Measurements from ENCODE around the gene SMG6.
A peak's percentile ranks its signal among the peaks of the same experiment; 100 is the strongest.

SMG6 gene

DNA sequence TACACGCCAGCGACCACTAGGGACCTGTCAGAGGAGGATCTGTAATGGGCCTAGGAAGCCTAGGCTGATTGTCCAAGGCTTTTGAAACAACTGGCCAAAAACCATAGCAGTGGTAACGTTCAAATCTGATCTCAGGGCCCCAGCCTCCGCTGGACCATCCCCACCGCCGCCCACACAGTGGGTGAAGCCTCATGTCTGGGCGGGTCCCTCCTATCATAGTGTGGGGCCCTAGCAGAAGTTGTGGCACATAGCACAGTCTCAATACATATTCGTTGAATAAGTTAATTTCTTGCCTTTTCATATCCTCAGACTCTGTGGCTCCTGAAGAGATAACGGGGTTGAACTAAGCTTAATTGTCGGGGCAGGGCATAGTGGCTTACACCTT lies 272.8 kb downstream of the SMG6 start:
- no peaks in the 10 kb centered on the region for H3K9me3 ChIP-seq (ENCODE audit: low read length)
- no peak for TF ChIP-seq EZH2 (IDR thresholded peaks at IDR 0.05; ENCODE audit: borderline replicate concordance, low read length)
- TF ChIP-seq, protein P1, sequence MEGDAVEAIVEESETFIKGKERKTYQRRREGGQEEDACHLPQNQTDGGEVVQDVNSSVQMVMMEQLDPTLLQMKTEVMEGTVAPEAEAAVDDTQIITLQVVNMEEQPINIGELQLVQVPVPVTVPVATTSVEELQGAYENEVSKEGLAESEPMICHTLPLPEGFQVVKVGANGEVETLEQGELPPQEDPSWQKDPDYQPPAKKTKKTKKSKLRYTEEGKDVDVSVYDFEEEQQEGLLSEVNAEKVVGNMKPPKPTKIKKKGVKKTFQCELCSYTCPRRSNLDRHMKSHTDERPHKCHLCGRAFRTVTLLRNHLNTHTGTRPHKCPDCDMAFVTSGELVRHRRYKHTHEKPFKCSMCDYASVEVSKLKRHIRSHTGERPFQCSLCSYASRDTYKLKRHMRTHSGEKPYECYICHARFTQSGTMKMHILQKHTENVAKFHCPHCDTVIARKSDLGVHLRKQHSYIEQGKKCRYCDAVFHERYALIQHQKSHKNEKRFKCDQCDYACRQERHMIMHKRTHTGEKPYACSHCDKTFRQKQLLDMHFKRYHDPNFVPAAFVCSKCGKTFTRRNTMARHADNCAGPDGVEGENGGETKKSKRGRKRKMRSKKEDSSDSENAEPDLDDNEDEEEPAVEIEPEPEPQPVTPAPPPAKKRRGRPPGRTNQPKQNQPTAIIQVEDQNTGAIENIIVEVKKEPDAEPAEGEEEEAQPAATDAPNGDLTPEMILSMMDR (IDR thresholded peaks at IDR 0.05; ENCODE audit: low read length) = peak; percentile 69
- H3K9ac ChIP-seq (ENCODE audit: low read length) = peak overlapping the region; percentile 77
- no peaks in the 10 kb centered on the region for H3F3A ChIP-seq (ENCODE audit: insufficient read depth, low read length)
- peak overlapping the region; percentile 12 for H3K27ac ChIP-seq (ENCODE audit: low read depth, low read length, poor library complexity, severe bottlenecking)
- H4K20me1 ChIP-seq (ENCODE audit: insufficient read depth, low read length) = no peaks in the 10 kb centered on the region
- H2AFZ ChIP-seq (ENCODE audit: low read length) = no peak overlapping the region
- peaks cover 16% of the 10 kb centered on the region for H3K4me1 ChIP-seq (ENCODE audit: insufficient read depth, low read length, severe bottlenecking)
- H3K9me2 ChIP-seq (ENCODE audit: low read depth, low read length) = no peaks in the 10 kb centered on the region
- peaks cover 5% of the 10 kb centered on the region; the same call in 1 of the 2 replicates for H3K27me3 ChIP-seq (ENCODE audit: insufficient read depth, low read length)
- no peaks in the 10 kb centered on the region for H3K79me2 ChIP-seq (ENCODE audit: insufficient read depth, low read length)
- peaks cover 2% of the 10 kb centered on the region; the same call in 1 of the 2 replicates for H3K36me3 ChIP-seq (ENCODE audit: insufficient read depth, low read length)
- peak overlapping the region; percentile 93 for H3K4me3 ChIP-seq (ENCODE audit: low read depth, low read length, poor library complexity, severe bottlenecking)
- H3K4me2 ChIP-seq (ENCODE audit: low read length) = peak overlapping the region; percentile 94

DNA sequence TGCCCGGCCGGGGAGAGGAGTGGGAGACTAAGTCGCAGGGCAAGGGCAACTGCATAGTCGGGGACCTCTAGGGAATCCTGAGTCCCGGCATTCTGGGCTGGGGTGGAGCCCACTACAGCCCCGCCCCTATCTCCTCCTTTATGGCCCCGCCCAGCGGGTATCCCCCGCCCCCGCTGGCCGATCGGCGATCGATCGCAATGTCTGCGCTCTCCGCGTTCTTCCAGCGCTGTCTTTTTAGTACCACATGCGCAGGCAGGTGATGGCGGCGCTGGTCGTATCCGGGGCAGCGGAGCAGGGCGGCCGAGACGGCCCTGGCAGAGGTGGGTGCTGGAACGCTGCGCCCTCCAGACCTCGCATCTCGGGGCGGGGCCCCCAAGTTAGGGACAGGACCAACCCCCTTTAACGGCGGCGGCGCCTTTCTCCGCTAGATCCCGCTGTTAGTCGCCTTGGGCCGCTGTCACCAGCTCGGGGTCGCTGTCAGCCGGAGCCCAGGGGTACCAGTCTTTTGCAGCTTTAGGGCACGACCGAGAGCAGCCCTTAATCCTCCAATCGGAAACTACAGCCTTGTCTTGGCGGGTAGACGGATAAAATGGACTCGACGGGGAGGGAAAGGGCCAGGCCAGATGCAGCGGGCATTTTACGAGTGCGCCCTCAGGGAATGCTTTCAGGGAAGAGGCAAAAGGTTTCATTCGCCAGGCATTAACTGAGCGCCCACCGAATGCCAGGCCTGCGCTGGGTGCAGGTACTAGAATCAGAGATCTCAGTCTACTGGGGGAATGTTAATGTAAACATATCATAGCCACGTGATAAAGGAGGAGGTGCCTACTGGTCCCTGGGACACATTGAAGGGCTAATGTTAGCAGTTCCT lies 273.4 kb downstream of the SMG6 start, which contains the start of gene DPH1:
Gene DPH1 (plus strand): TSS at position 243 of the 868 bp plus-strand sequence. CDS start 17 bp downstream, at position 260.
- no peak for TF ChIP-seq EZH2 (IDR thresholded peaks at IDR 0.05; ENCODE audit: borderline replicate concordance, low read length)
- TF ChIP-seq, protein P1 (IDR thresholded peaks at IDR 0.05; ENCODE audit: low read length) = no peak
- Histone ChIP-seq H3K4me3 (ENCODE audit: low read depth, low read length, poor library complexity, severe bottlenecking) (peak within 1 kb of the TSS; percentile 93), H3F3A (ENCODE audit: insufficient read depth, low read length) (no peaks in the 10 kb centered on the region), H3K27me3 (ENCODE audit: insufficient read depth, low read length) (peaks cover 9% of the 10 kb centered on the region), H2AFZ (ENCODE audit: low read length) (no peak within 1 kb of the TSS), H3K9me2 (ENCODE audit: low read depth, low read length) (no peaks in the 10 kb centered on the region), H3K4me2 (ENCODE audit: low read length) (peak within 1 kb of the TSS; percentile 94), H4K20me1 (ENCODE audit: insufficient read depth, low read length) (no peaks in the 10 kb centered on the region), H3K9me3 (ENCODE audit: low read length) (no peaks in the 10 kb centered on the region), H3K36me3 (ENCODE audit: insufficient read depth, low read length) (no peaks in the 10 kb centered on the region), H3K9ac (ENCODE audit: low read length) (peak within 1 kb of the TSS; percentile 77), H3K4me1 (ENCODE audit: insufficient read depth, low read length, severe bottlenecking) (peaks cover 16% of the 10 kb centered on the region), H3K27ac (ENCODE audit: low read depth, low read length, poor library complexity, severe bottlenecking) (peak within 1 kb of the TSS; percentile 55), H3K79me2 (ENCODE audit: insufficient read depth, low read length) (no peaks in the 10 kb centered on the region)

DNA sequence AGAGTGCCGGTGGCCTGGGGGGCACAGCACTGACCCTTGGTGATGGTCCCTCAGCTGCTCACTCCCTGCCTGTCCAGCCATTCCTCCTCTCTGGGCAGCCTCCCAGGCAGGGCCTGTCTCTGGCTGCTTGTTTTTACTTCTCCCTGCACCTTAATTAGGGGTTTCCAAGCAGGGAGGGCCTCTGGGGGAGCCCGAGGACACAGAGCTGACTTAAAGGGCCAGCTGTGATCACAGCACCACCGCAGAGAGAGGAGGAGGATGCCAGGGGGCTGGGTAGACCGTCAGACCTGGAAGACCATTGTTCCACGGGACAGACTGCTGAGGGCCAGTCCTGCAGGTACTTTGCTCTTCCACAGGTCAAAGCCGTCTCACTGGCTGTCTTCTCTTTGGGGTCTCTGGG lies 274.8 kb downstream of the SMG6 start:
- Histone ChIP-seq H3K79me2 (ENCODE audit: insufficient read depth, low read length) (no peaks in the 10 kb centered on the region), H3K9ac (ENCODE audit: low read length) (no peak overlapping the region), H3K36me3 (ENCODE audit: insufficient read depth, low read length) (no peaks in the 10 kb centered on the region), H3K4me1 (ENCODE audit: insufficient read depth, low read length, severe bottlenecking) (peaks cover 16% of the 10 kb centered on the region), H4K20me1 (ENCODE audit: insufficient read depth, low read length) (no peaks in the 10 kb centered on the region), H3K9me2 (ENCODE audit: low read depth, low read length) (no peaks in the 10 kb centered on the region), H3K27me3 (ENCODE audit: insufficient read depth, low read length) (peaks cover 18% of the 10 kb centered on the region), H3K27ac (ENCODE audit: low read depth, low read length, poor library complexity, severe bottlenecking) (no peak overlapping the region), H3F3A (ENCODE audit: insufficient read depth, low read length) (no peaks in the 10 kb centered on the region), H3K4me3 (ENCODE audit: low read depth, low read length, poor library complexity, severe bottlenecking) (no peak overlapping the region), H2AFZ (ENCODE audit: low read length) (no peak overlapping the region), H3K4me2 (ENCODE audit: low read length) (no peak overlapping the region), H3K9me3 (ENCODE audit: low read length) (no peaks in the 10 kb centered on the region)
- TF ChIP-seq, protein P1 (IDR thresholded peaks at IDR 0.05; ENCODE audit: low read length) = no peak
- TF ChIP-seq EZH2 (IDR thresholded peaks at IDR 0.05; ENCODE audit: borderline replicate concordance, low read length) = no peak

Data from OCI-LY1 (cell line).